B cell (primary cell): ENCODE results near the gene SPIB. TPM values are rescaled to one million over a fixed set of nuclear protein-coding genes. Genes with fewer than 3 reads are reported as not detected.

Source experiments
- ATAC-seq: fragments of 200-7000 bp; cut with Tn5 transposase; one replicate; pipeline ENCODE4 v1.10.0; 2021; ENCODE audit warnings: low read depth, mild to moderate bottlenecking, moderate number of reproducible peaks, moderate library complexity
- CTCF ChIA-PET: fragments of 350-600 bp; sonication (Branson Sonifier 250); formaldehyde crosslinking; loops from one replicate; lab custom pipeline; 2021; ENCODE audit warnings: antibody characterized with exemption, inconsistent platforms; lab: Charles Lee
- POLR2A ChIA-PET: fragments of 350-600 bp; sonication (Branson Sonifier 250); formaldehyde crosslinking; loops from one replicate; lab custom pipeline; 2021; ENCODE audit warnings: antibody characterized with exemption; lab: Charles Lee
- DNase-seq: peaks from one replicate; pipeline ENCODE4 v3.0.0; 2013
- H2AFZ ChIP-seq: 2 replicates; pipeline ENCODE4 v1.6.1; 2012; ENCODE audit warnings: mild to moderate bottlenecking, low read depth, low read length; ENCODE audit not compliant: insufficient read depth, poor library complexity, severe bottlenecking
- H3K27ac ChIP-seq, 2 donors: 1 replicate in 1 of 2; 2 replicates in 1 of 2; pipeline ENCODE4 v1.5.1; 2012 to 2013; ENCODE audit warnings: low read length in 2 of 2, mild to moderate bottlenecking in 2 of 2, moderate library complexity in 1 of 2
- H3K27me3 ChIP-seq, 4 experiments: fragments of 200-600 bp in 1 of 4; sonication (generic) in 1 of 4; replicated peaks in 1 of 4; 1 replicate in 2 of 4; 2 replicates in 2 of 4; pipeline versions ENCODE4 v1.6.1 to v1.7.0; 2013 to 2016; ENCODE audit warnings: low read length in 3 of 4, mild to moderate bottlenecking in 2 of 4, mixed read lengths in 1 of 4, moderate library complexity in 1 of 4; ENCODE audit not compliant: insufficient read depth in 4 of 4, control insufficient read depth in 3 of 4; ENCODE audit errors: control extremely low read depth in 1 of 4
- H3K36me3 ChIP-seq, 2 experiments: replicated peaks in 1 of 2; 1 replicate in 1 of 2; 2 replicates in 1 of 2; pipeline versions ENCODE4 v1.6.1 to v1.7.1; 2013; ENCODE audit warnings: low read length in 1 of 2; ENCODE audit not compliant: insufficient read depth in 2 of 2, control insufficient read depth in 1 of 2; ENCODE audit errors: control extremely low read depth in 1 of 2, extremely low read depth in 1 of 2
- H3K4me1 ChIP-seq, 2 donors: fragments of 200-600 bp in 1 of 2; sonication (generic) in 1 of 2; 1 replicate in 1 of 2; 2 replicates in 1 of 2; pipeline versions ENCODE4 v1.5.1 to v1.6.1; 2013 to 2017; ENCODE audit warnings: low read length in 2 of 2; ENCODE audit not compliant: control insufficient read depth in 2 of 2, insufficient read depth in 2 of 2
- H3K4me2 ChIP-seq: replicated peaks from 2 replicates; pipeline ENCODE3; 2012; ENCODE audit warnings: mild to moderate bottlenecking, low read depth, low read length; ENCODE audit not compliant: poor library complexity, severe bottlenecking
- H3K4me3 ChIP-seq, 5 experiments: fragments of 200-600 bp in 1 of 5; sonication (generic) in 1 of 5; 1 replicate in 3 of 5; 2 replicates in 2 of 5; pipeline versions ENCODE4 v1.5.1 to v1.7.0; 2011 to 2016; ENCODE audit warnings: low read length in 4 of 5, mild to moderate bottlenecking in 4 of 5, low read depth in 2 of 5, control low read depth in 1 of 5, moderate library complexity in 1 of 5; ENCODE audit not compliant: insufficient read depth in 1 of 5; ENCODE audit errors: control extremely low read depth in 1 of 5, extremely low read depth in 1 of 5
- H3K79me2 ChIP-seq: fragments of 200-600 bp; sonication (generic); one replicate; pipeline ENCODE4 v1.6.0; 2016; ENCODE audit warnings: low read length; ENCODE audit not compliant: control insufficient read depth, insufficient read depth
- H3K9ac ChIP-seq: fragments of 200-600 bp; sonication (generic); 2 replicates; pipeline ENCODE4 v1.6.1; 2017; ENCODE audit warnings: mild to moderate bottlenecking, low read length, moderate library complexity
- H3K9me3 ChIP-seq, 3 donors: one replicate each; pipeline versions ENCODE4 v1.6.1 to v1.7.1; 2013; ENCODE audit warnings: low read length in 2 of 3; ENCODE audit not compliant: control insufficient read depth in 2 of 3, insufficient read depth in 1 of 3; ENCODE audit errors: control extremely low read depth in 1 of 3
- H4K20me1 ChIP-seq: 2 replicates; pipeline ENCODE4 v1.6.0; 2012; ENCODE audit warnings: mild to moderate bottlenecking, low read length; ENCODE audit not compliant: insufficient read depth, control insufficient read depth, poor library complexity, severe bottlenecking
- H3K27ac Mint-ChIP-seq: one replicate; pipeline ENCODE4 v1.8.0; 2021; ENCODE audit warnings: mixed read lengths
- H3K27me3 Mint-ChIP-seq: one replicate; pipeline ENCODE4 v1.8.0; 2021; ENCODE audit warnings: mixed read lengths
- H3K4me1 Mint-ChIP-seq: one replicate; pipeline ENCODE4 v1.8.0; 2021; ENCODE audit warnings: mixed read lengths
- H3K4me3 Mint-ChIP-seq: one replicate; pipeline ENCODE4 v1.8.0; 2021; ENCODE audit warnings: mixed read lengths
- H3K9me3 Mint-ChIP-seq: one replicate; pipeline ENCODE4 v1.8.0; 2022; ENCODE audit warnings: mixed read lengths; ENCODE audit not compliant: insufficient read depth
- EZH2 ChIP-seq: IDR thresholded peaks from 2 replicates; pipeline ENCODE4 v1.6.1; 2012; ENCODE audit warnings: borderline replicate concordance, low read depth, mild to moderate bottlenecking, moderate library complexity, low read length; ENCODE audit not compliant: insufficient read depth, poor library complexity, severe bottlenecking
- WGBS: methylation state at CpG from one replicate; pipeline ENCODE4 v1.1.5; 2013; ENCODE audit warnings: missing lambda C conversion rate; ENCODE audit not compliant: insufficient coverage; 5-methylcytosine and 5-hydroxymethylcytosine counted together
- intact Hi-C: fragments of 100-400 bp; cut with micrococcal nuclease; formaldehyde crosslinking; loops from one replicate; pipeline ENCODE4 v1.10.0; 2022
- polyA plus RNA-seq: library from polyadenylated mRNA; depleted of rRNA; stranded (reverse); fragments of >200 nt; gene quantifications from 2 replicates; pipeline ENCODE4 v1.2.3, GENCODE V29; 2012
- total RNA-seq, 2 donors: library from RNA; stranded (reverse); fragments of 120-200 nt in 1 of 2; gene quantifications; 1 replicate in 1 of 2; 2 replicates in 1 of 2; pipeline versions ENCODE4 v1.2.3 to v1.2.4, GENCODE V29; 2013 to 2022
- TF ChIP-seq, protein P1 (sequence below): fragments of 200-600 bp; IDR thresholded peaks from one replicate; pipeline ENCODE4 v1.8.0; 2022; ENCODE audit warnings: antibody characterized with exemption, mild to moderate bottlenecking

SPIB gene
- total and polyA plus RNA-seq, 2 donors (not counting 1 experiment from before 2014, with no cell fraction given), result 183 to 205 TPM

DNA sequence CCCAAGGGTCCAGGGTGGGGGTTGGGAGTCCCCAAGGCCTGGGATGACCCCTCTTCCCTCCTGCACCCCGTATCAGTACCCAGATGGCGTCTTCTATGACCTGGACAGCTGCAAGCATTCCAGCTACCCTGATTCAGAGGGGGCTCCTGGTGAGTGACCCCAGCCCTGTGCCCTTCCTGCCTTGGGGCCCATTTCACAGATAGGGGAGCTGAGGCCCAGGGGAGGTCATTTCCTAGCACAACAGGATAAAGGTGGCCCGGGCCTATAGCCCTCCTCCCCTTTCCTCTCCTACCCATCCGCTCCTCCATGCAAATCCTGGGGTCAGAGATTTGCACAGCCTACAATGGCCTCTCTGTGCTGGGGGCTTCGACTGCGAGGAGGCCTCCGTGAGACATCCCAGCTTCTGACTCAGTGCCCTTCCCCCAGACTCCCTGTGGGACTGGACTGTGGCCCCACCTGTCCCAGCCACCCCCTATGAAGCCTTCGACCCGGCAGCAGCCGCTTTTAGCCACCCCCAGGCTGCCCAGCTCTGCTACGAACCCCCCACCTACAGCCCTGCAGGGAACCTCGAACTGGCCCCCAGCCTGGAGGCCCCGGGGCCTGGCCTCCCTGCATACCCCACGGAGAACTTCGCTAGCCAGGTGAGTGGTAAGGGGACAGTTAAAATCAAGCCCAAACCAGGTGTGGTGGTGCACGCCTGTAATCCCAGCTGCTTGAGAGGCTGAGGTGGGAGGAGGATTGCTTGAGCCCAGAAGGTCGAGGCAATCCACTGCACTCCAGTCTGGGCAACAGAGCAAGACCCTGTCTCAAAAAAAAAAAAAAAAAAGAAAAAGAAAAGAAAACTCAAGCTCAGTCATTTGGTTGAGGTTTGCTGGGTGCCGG is 3.9 kb downstream of the SPIB start:
- WGBS, result 70% methylated on average over 11 of the region's 18 CpGs
- H3K4me1 Mint-ChIP-seq, result peaks cover 52% of the 10 kb centered on the region
- peak overlapping the region in 4 of 5 experiments; percentile 26 to 46 (median 36) for H3K4me3 ChIP-seq

More for the DNA sequence above, 3.9 kb downstream of the SPIB start:
- H3K4me2 ChIP-seq, result peak overlapping the region; percentile 63
- H3K4me1 ChIP-seq, result peaks cover 39 to 66% of the 10 kb centered on the region in 2 donors
- peaks cover 60% of the 10 kb centered on the region for H3K79me2 ChIP-seq
- no peaks in the 10 kb centered on the region for H3K27me3 ChIP-seq
- peak overlapping the region; percentile 63 to 98 for H3K27ac ChIP-seq
- CTCF ChIA-PET, result interaction anchor here (7.3 kb wide), 1 partner anchor 39 kb away, joined by 36 read pairs; no protein-coding TSS in a partner anchor
- intact Hi-C loops, result no loop called here
- no peaks in the 10 kb centered on the region for H3K9me3 Mint-ChIP-seq
- peaks cover 0 to 61% of the 10 kb centered on the region in 2 experiments for H3K36me3 ChIP-seq
- H3K9me3 ChIP-seq, result no peaks in the 10 kb centered on the region
- H3K27me3 Mint-ChIP-seq, result no peaks in the 10 kb centered on the region
- H4K20me1 ChIP-seq, result peaks cover 66% of the 10 kb centered on the region
- H3K9ac ChIP-seq, result peak overlapping the region; percentile 97
- peak overlapping the region; percentile 94 for H3K27ac Mint-ChIP-seq
- peak overlapping the region; percentile 94 for H3K4me3 Mint-ChIP-seq
- ATAC-seq (no peak), DNase-seq (no peak)
- no peak overlapping the region for H2AFZ ChIP-seq
- POLR2A ChIA-PET, result interaction anchor here (0.7 kb wide), 1 partner anchor 1908 kb away, joined by 4 read pairs; no protein-coding TSS in a partner anchor
- no peak for TF ChIP-seq EZH2
- TF ChIP-seq, protein P1, sequence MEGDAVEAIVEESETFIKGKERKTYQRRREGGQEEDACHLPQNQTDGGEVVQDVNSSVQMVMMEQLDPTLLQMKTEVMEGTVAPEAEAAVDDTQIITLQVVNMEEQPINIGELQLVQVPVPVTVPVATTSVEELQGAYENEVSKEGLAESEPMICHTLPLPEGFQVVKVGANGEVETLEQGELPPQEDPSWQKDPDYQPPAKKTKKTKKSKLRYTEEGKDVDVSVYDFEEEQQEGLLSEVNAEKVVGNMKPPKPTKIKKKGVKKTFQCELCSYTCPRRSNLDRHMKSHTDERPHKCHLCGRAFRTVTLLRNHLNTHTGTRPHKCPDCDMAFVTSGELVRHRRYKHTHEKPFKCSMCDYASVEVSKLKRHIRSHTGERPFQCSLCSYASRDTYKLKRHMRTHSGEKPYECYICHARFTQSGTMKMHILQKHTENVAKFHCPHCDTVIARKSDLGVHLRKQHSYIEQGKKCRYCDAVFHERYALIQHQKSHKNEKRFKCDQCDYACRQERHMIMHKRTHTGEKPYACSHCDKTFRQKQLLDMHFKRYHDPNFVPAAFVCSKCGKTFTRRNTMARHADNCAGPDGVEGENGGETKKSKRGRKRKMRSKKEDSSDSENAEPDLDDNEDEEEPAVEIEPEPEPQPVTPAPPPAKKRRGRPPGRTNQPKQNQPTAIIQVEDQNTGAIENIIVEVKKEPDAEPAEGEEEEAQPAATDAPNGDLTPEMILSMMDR, result no peak
